IMR-90 (cell line): ENCODE measurements around the gene ZNF512.
"Not testable (repeated sequence)": the region's sequence is repeated elsewhere in the genome, so short reads cannot be mapped to it uniquely, and the experiment has no call there.

Experiments
- CTCF ChIP-seq: conservative IDR thresholded peaks from 2 replicates; pipeline ENCODE4 v1.5.1; 2012; ENCODE audit warnings: mild to moderate bottlenecking, low read depth, low read length, improper control_type of control experiment
- POLR2A ChIP-seq: IDR thresholded peaks from 2 replicates; pipeline ENCODE4 v1.6.1; 2012; ENCODE audit warnings: mild to moderate bottlenecking, low read depth, low read length
- RAD21 ChIP-seq: IDR thresholded peaks from 2 replicates; pipeline ENCODE4 v1.6.1; 2012; ENCODE audit warnings: low read length, improper control_type of control experiment

- not testable (repeated sequence) for TF ChIP-seq CTCF, POLR2A, RAD21
Measured at GRCh38 chr2:27538839-27539450, 43.9 kb upstream of the ZNF512 start.
